GM12878 (cell line): ENCODE data around the gene AGAP3. TPM values are rescaled to one million over a fixed set of nuclear protein-coding genes. Genes with fewer than 3 reads are reported as not detected.

Source experiments
- ATAC-seq: fragments of 200-7000 bp; cut with Tn5 transposase; 3 replicates; pipeline ENCODE4 v1.9.1; 2020; ENCODE audit warnings: mild to moderate bottlenecking, moderate library complexity
- BruUV-seq: library from RNA; stranded (reverse); fragments of 400-500 nt; replicated peaks from 2 replicates; lab custom pipeline; 2021; lab: Mats Ljungman, UMichigan
- CTCF ChIA-PET: fragments of 300-600 bp; sonication (Branson Sonifier 250); formaldehyde crosslinking; extraction: SDS; loops from one replicate; lab custom pipeline; 2021; ENCODE audit warnings: inconsistent platforms; lab: Yijun Ruan, JAX
- POLR2A ChIA-PET: fragments of 350-600 bp; formaldehyde crosslinking; extraction: SDS; loops from one replicate; lab custom pipeline; 2021; ENCODE audit warnings: inconsistent platforms; lab: Charles Lee
- RAD21 ChIA-PET: fragments of 300-600 bp; sonication (Branson Sonifier 250); formaldehyde crosslinking; loops from one replicate; lab custom pipeline; 2023; ENCODE audit warnings: antibody characterized with exemption; ENCODE audit not compliant: unreplicated experiment; lab: Charles Lee
- SMC1A ChIA-PET: fragments of 300-600 bp; sonication (Branson Sonifier 250); formaldehyde crosslinking; loops from one replicate; lab custom pipeline; 2023; ENCODE audit not compliant: unreplicated experiment, uncharacterized antibody; lab: Charles Lee
- DNase-seq: peaks from one replicate; pipeline ENCODE4 v3.0.0-alpha.2; 2011; ENCODE audit warnings: low read depth, low spot score
- FAIRE-seq: peaks from 3 replicates; lab custom pipeline; 2011; peaks lifted over from hg19 to GRCh38; lab: Jason Lieb, UNC
- H2AFZ ChIP-seq: 2 replicates; pipeline ENCODE4 v1.6.0; 2011; ENCODE audit warnings: low read depth, low read length, control low read depth; ENCODE audit not compliant: control insufficient read depth
- H3K27ac ChIP-seq: 2 replicates; pipeline ENCODE4 v1.5.1; 2011; ENCODE audit warnings: control low read depth; ENCODE audit not compliant: control insufficient read depth, insufficient read depth
- H3K27me3 ChIP-seq, 2 experiments: replicated peaks in 1 of 2; 2 replicates each; pipeline versions ENCODE4 v1.6.0 to v1.6.1; 2011; ENCODE audit warnings: low read length in 1 of 2; ENCODE audit not compliant: control insufficient read depth in 2 of 2, insufficient read depth in 2 of 2
- H3K36me3 ChIP-seq, 2 experiments: 2 replicates each; pipeline ENCODE4 v1.5.1; 2011; ENCODE audit warnings: low read length in 1 of 2; ENCODE audit not compliant: control insufficient read depth in 2 of 2, insufficient read depth in 2 of 2
- H3K4me1 ChIP-seq: 2 replicates; pipeline ENCODE4 v1.6.1; 2011; ENCODE audit warnings: mild to moderate bottlenecking, low read length, moderate library complexity, mixed read lengths; ENCODE audit not compliant: control insufficient read depth, insufficient read depth
- H3K4me2 ChIP-seq: 2 replicates; pipeline ENCODE4 v1.6.0; 2011; ENCODE audit warnings: control low read depth; ENCODE audit not compliant: control insufficient read depth, insufficient read depth
- H3K4me3 ChIP-seq: fragments of 200-600 bp; sonication (generic); 2 replicates; pipeline ENCODE4 v1.5.1; 2016
- H3K79me2 ChIP-seq: 2 replicates; pipeline ENCODE4 v1.6.0; 2011; ENCODE audit warnings: low read length; ENCODE audit not compliant: control insufficient read depth, insufficient read depth
- H3K9ac ChIP-seq: 2 replicates; pipeline ENCODE4 v1.8.0; 2011; ENCODE audit warnings: low read length, control low read depth, mixed read lengths; ENCODE audit not compliant: control insufficient read depth, insufficient read depth
- H3K9me3 ChIP-seq: replicated peaks from 3 replicates; pipeline ENCODE4 v1.5.1; 2011; ENCODE audit warnings: mild to moderate bottlenecking, low read length; ENCODE audit not compliant: control insufficient read depth, insufficient read depth
- H4K20me1 ChIP-seq: 2 replicates; pipeline ENCODE4 v1.6.0; 2011; ENCODE audit not compliant: control insufficient read depth, insufficient read depth
- ASH2L ChIP-seq: fragments of 300-600, 200-600 bp; sonication (generic); IDR thresholded peaks from 2 replicates; pipeline ENCODE4 v1.6.1; 2017; ENCODE audit warnings: low read depth, mild to moderate bottlenecking, borderline replicate concordance
- CEBPB ChIP-seq, 2 experiments: fragments of 150-350 bp in 1 of 2; IDR thresholded peaks; 2 replicates each; pipeline ENCODE4 v1.6.1; 2012 to 2014; ENCODE audit warnings: low read depth in 2 of 2, low read length in 2 of 2, borderline replicate concordance in 1 of 2, inconsistent platforms in 1 of 2
- CHD2 ChIP-seq: IDR thresholded peaks from 2 replicates; pipeline ENCODE4 v1.6.1; 2011; ENCODE audit warnings: low read depth, low read length, improper control_type of control experiment, borderline replicate concordance
- FOXK2 ChIP-seq: fragments of 450-650 bp; IDR thresholded peaks from 2 replicates; pipeline ENCODE4 v1.6.1; 2017; ENCODE audit warnings: mild to moderate bottlenecking, moderate library complexity
- IKZF2 ChIP-seq, 2 experiments: fragments of 450-650 bp; IDR thresholded peaks; 2 replicates each; pipeline ENCODE4 v1.6.1; 2017; ENCODE audit warnings: mild to moderate bottlenecking in 2 of 2, moderate library complexity in 2 of 2
- MYC ChIP-seq: IDR thresholded peaks from 2 replicates; pipeline ENCODE4 v1.6.1; 2011; ENCODE audit warnings: mild to moderate bottlenecking, low read length, moderate library complexity, inconsistent platforms; ENCODE audit not compliant: insufficient read depth, insufficient replicate concordance, insufficient read length, severe bottlenecking
- POU2F2 ChIP-seq: IDR thresholded peaks from 3 replicates; pipeline ENCODE4 v1.6.1; 2011; ENCODE audit warnings: low read depth, mild to moderate bottlenecking, low read length, borderline replicate concordance
- SPI1 ChIP-seq: IDR thresholded peaks from 2 replicates; pipeline ENCODE4 v1.6.1; 2011; ENCODE audit warnings: low read depth, mild to moderate bottlenecking, low read length, moderate library complexity, borderline replicate concordance; ENCODE audit not compliant: insufficient read depth
- TCF12 ChIP-seq: IDR thresholded peaks from 2 replicates; pipeline ENCODE4 v1.6.1; 2011; ENCODE audit warnings: low read depth, mild to moderate bottlenecking, low read length
- WRNIP1 ChIP-seq: IDR thresholded peaks from 2 replicates; pipeline ENCODE4 v1.6.1; 2011; ENCODE audit warnings: low read depth, low read length, improper control_type of control experiment, borderline replicate concordance
- ZZZ3 ChIP-seq: IDR thresholded peaks from 2 replicates; pipeline ENCODE4 v1.6.1; 2011; ENCODE audit warnings: low read depth; ENCODE audit not compliant: control insufficient read depth, insufficient read length
- WGBS: methylation state at CpG from one replicate; pipeline ENCODE4 v1.1.6; 2016; ENCODE audit warnings: low lambda C conversion rate; ENCODE audit not compliant: insufficient replicate concordance, insufficient coverage; ENCODE audit errors: missing lambda C conversion rate; 5-methylcytosine and 5-hydroxymethylcytosine counted together
- in situ Hi-C: fragments of 300-500 bp; cut with MboI; formaldehyde crosslinking; loops from 9 replicates; pipeline ENCODE4 v1.14.3; 2018; ENCODE audit warnings: mixed read lengths
- intact Hi-C: fragments of 100-400 bp; cut with micrococcal nuclease; formaldehyde crosslinking; loops from one replicate; pipeline ENCODE4 v1.14.2; 2022; ENCODE audit not compliant: unreplicated experiment
- polyA plus RNA-seq, 11 experiments: library from polyadenylated mRNA; depleted of rRNA in 4 of 11; unstranded in 6 of 11; stranded (reverse) in 5 of 11; fragments of >200 nt; fragmentation: Nextera tagmentation in 4 of 11; fragmentation: Illumina TruSeq in 1 of 11; extraction: Ambion mirVana in 4 of 11; extraction: Trizol in 1 of 11; gene quantifications; 1 replicate in 1 of 11; 2 replicates in 10 of 11; pipeline versions ENCODE4 v1.2.1 to v1.2.3, GENCODE V29; 2011 to 2016; ENCODE audit warnings: inconsistent platforms in 2 of 11, missing spikeins in 2 of 11, low read depth in 1 of 11
- total RNA-seq, 4 experiments: library from RNA; depleted of rRNA in 3 of 4; stranded (reverse); fragments of >200 nt in 3 of 4; fragmentation: Illumina TruSeq in 1 of 4; extraction: Trizol in 1 of 4; gene quantifications; 2 replicates each; pipeline versions ENCODE4 v1.2.1 to v1.2.3, GENCODE V29; 2013 to 2021

The AGAP3 gene
- total and polyA plus RNA-seq, 10 of the 15 experiments (the other 5 are each of a cell fraction or from before 2014, with no cell fraction given), result 1.8 to 68.1 (median 15.7) TPM

DNA sequence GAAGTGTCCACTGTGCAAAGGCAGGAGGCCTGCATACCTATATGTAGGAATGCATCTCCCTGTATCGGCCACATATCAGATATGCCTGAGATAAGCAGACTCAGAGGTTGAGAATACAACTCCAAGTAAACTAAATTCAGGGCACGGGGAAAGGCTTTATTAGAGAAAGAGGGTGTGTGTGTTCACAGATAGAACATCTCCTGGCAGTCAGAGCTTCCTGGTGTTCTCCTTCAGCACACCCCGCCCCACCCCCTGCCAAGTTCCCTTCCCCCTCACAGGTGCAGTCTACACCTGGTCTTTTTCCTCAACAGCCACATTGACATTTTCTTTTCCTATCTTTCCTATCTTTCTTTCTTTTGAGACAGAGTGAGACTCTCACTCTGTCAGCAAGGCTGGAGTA is 64.1 kb downstream of the AGAP3 start:
- Histone ChIP-seq H4K20me1 (no peaks in the 10 kb centered on the region), H3K79me2 (no peaks in the 10 kb centered on the region), H3K4me2 (no peak overlapping the region), H3K27me3 (peaks cover 0 to 2% of the 10 kb centered on the region in 2 experiments; a peak in 1 of 4 replicates), H3K36me3 (no peaks in the 10 kb centered on the region), H3K9me3 (no peaks in the 10 kb centered on the region), H3K4me3 (no peak overlapping the region), H2AFZ (no peak overlapping the region), H3K4me1 (no peaks in the 10 kb centered on the region), H3K9ac (no peak overlapping the region), H3K27ac (no peak overlapping the region)
- no peak for TF ChIP-seq FOXK2
- no peak for TF ChIP-seq ASH2L
- no peak for TF ChIP-seq SPI1
- no peak for TF ChIP-seq IKZF2 (IDR thresholded peaks at IDR 0.05)
- TF ChIP-seq CEBPB (IDR thresholded peaks at IDR 0.05; ENCODE audit: borderline replicate concordance in 1 of 2, low read depth in 2 of 2, low read length in 2 of 2), result no peak
- no peak for TF ChIP-seq MYC
- no peak for TF ChIP-seq POU2F2
- TF ChIP-seq CHD2, result no peak
- no peak for TF ChIP-seq TCF12
- TF ChIP-seq WRNIP1, result no peak
- no peak for TF ChIP-seq ZZZ3
- no TSS peak for BruUV-seq
- ChIA-PET CTCF (interaction anchor here (1.0 kb wide), 1 partner anchor 22 kb away, joined by 4 read pairs; no protein-coding TSS in a partner anchor), SMC1A (no interaction called here), RAD21 (interaction anchor here (1.0 kb wide), 1 partner anchor 26 kb away, joined by 3 read pairs; no protein-coding TSS in a partner anchor), POLR2A (no interaction called here)
- DNase-seq, result no peak
- 52% methylated on average over 3 of the region's 3 CpGs for WGBS
- intact Hi-C loops (no loop called here), in situ Hi-C loops (no loop called here)
- FAIRE-seq, result no peak
- no peak for ATAC-seq
